IMR-90 (cell line): ENCODE measurements around the gene LTBP1. TPM values are rescaled to one million over a fixed set of nuclear protein-coding genes. Genes with fewer than 3 reads are reported as not detected.

Experiments used
- ATAC-seq: fragments of 200-7000 bp; cut with Tn5 transposase; 2 replicates; pipeline ENCODE4 v1.9.1; 2020; ENCODE audit warnings: low read depth, mild to moderate bottlenecking, moderate library complexity
- BruUV-seq: library from RNA; stranded (reverse); fragments of 400-500 nt; replicated peaks from 2 replicates; lab custom pipeline; 2021; lab: Mats Ljungman, UMichigan
- CTCF ChIA-PET: fragments of 300-600 bp; formaldehyde crosslinking; extraction: SDS; loops from one replicate; lab custom pipeline; 2021; ENCODE audit warnings: antibody characterized with exemption; lab: Yijun Ruan, JAX
- POLR2A ChIA-PET: fragments of 300-600 bp; sonication (Branson Sonifier 250); formaldehyde crosslinking; loops from one replicate; lab custom pipeline; 2022; ENCODE audit warnings: antibody characterized with exemption; ENCODE audit not compliant: unreplicated experiment; lab: Charles Lee
- DNase-seq: peaks from one replicate; pipeline ENCODE4 v3.0.0; 2013
- H2AFZ ChIP-seq: replicated peaks from 2 replicates; pipeline ENCODE3; 2013; ENCODE audit warnings: low read length, mild to moderate bottlenecking; ENCODE audit not compliant: poor library complexity
- H2AK5ac ChIP-seq: 2 replicates; pipeline ENCODE4 v1.6.1; 2013; ENCODE audit warnings: low read depth, low read length, inconsistent platforms
- H2AK9ac ChIP-seq: replicated peaks from 2 replicates; pipeline ENCODE3; 2013; ENCODE audit warnings: mild to moderate bottlenecking, low read depth, low read length, moderate library complexity; ENCODE audit not compliant: poor library complexity
- H2BK120ac ChIP-seq: 2 replicates; pipeline ENCODE4 v1.6.1; 2013; ENCODE audit warnings: low read depth, low read length, inconsistent platforms
- H2BK15ac ChIP-seq: 3 replicates; pipeline ENCODE4 v1.6.1; 2013; ENCODE audit warnings: low read depth, low read length, inconsistent platforms
- H2BK20ac ChIP-seq: 2 replicates; pipeline ENCODE4 v1.6.1; 2013; ENCODE audit warnings: low read depth, mild to moderate bottlenecking, inconsistent platforms, low read length, moderate library complexity
- H2BK5ac ChIP-seq: 2 replicates; pipeline ENCODE4 v1.6.1; 2013; ENCODE audit warnings: mild to moderate bottlenecking, low read depth, low read length, inconsistent platforms; ENCODE audit not compliant: poor library complexity, severe bottlenecking
- H3K14ac ChIP-seq: replicated peaks from 2 replicates; pipeline ENCODE4 v1.6.1; 2013; ENCODE audit warnings: low read depth, low read length, inconsistent platforms
- H3K18ac ChIP-seq: 2 replicates; pipeline ENCODE4 v1.6.1; 2013; ENCODE audit warnings: low read depth, low read length, control low read depth
- H3K23ac ChIP-seq: 2 replicates; pipeline ENCODE4 v1.6.1; 2013; ENCODE audit warnings: low read depth, low read length, inconsistent platforms
- H3K27ac ChIP-seq: 2 replicates; pipeline ENCODE4 v1.5.1; 2013; ENCODE audit warnings: mild to moderate bottlenecking, control low read depth, low read length; ENCODE audit not compliant: insufficient read depth
- H3K27me3 ChIP-seq: 2 replicates; pipeline ENCODE4 v1.6.1; 2013; ENCODE audit warnings: low read length; ENCODE audit not compliant: control insufficient read depth, insufficient read depth
- H3K36me3 ChIP-seq: 2 replicates; pipeline ENCODE4 v1.6.1; 2013; ENCODE audit warnings: low read length, mixed read lengths; ENCODE audit not compliant: control insufficient read depth, insufficient read depth
- H3K4ac ChIP-seq: 2 replicates; pipeline ENCODE4 v1.6.1; 2013; ENCODE audit warnings: low read depth, low read length, inconsistent platforms
- H3K4me1 ChIP-seq: 2 replicates; pipeline ENCODE4 v1.6.1; 2013; ENCODE audit warnings: low read length, mixed read lengths; ENCODE audit not compliant: control insufficient read depth, insufficient read depth
- H3K4me2 ChIP-seq: 2 replicates; pipeline ENCODE4 v1.6.1; 2013; ENCODE audit warnings: low read depth, mild to moderate bottlenecking, control low read depth, low read length, moderate library complexity
- H3K4me3 ChIP-seq: 2 replicates; pipeline ENCODE4 v1.5.1; 2013; ENCODE audit warnings: low read depth, mild to moderate bottlenecking, control low read depth, low read length, moderate library complexity; ENCODE audit not compliant: insufficient read depth
- H3K56ac ChIP-seq: 2 replicates; pipeline ENCODE4 v1.6.1; 2013; ENCODE audit warnings: low read length, inconsistent platforms; ENCODE audit not compliant: insufficient read depth; ENCODE audit errors: extremely low read depth
- H3K79me1 ChIP-seq, 2 experiments: 2 replicates each; pipeline ENCODE4 v1.6.1; 2013; ENCODE audit warnings: low read length in 2 of 2, inconsistent platforms in 1 of 2, low read depth in 1 of 2
- H3K9ac ChIP-seq: 2 replicates; pipeline ENCODE4 v1.6.1; 2013; ENCODE audit warnings: low read depth, low read length, control low read depth
- H3K9me1 ChIP-seq: 2 replicates; pipeline ENCODE4 v1.6.1; 2013; ENCODE audit warnings: low read length, inconsistent platforms; ENCODE audit not compliant: insufficient read depth
- H3K9me3 ChIP-seq: 2 replicates; pipeline ENCODE4 v1.6.1; 2013; ENCODE audit warnings: low read length; ENCODE audit not compliant: control insufficient read depth, insufficient read depth
- H4K20me1 ChIP-seq: 2 replicates; pipeline ENCODE4 v1.6.1; 2013; ENCODE audit warnings: low read length, inconsistent platforms; ENCODE audit not compliant: insufficient read depth
- H4K5ac ChIP-seq: 2 replicates; pipeline ENCODE4 v1.6.1; 2013; ENCODE audit warnings: mild to moderate bottlenecking, low read depth, low read length, control low read depth
- H4K8ac ChIP-seq, 2 experiments: 2 replicates each; pipeline ENCODE4 v1.6.1; 2013; ENCODE audit warnings: low read depth in 2 of 2, low read length in 2 of 2, control low read depth in 1 of 2, inconsistent platforms in 1 of 2
- H4K91ac ChIP-seq: 2 replicates; pipeline ENCODE4 v1.6.1; 2013; ENCODE audit warnings: low read depth, low read length, inconsistent platforms; ENCODE audit not compliant: insufficient read depth
- BHLHE40 ChIP-seq: fragments of 150-350 bp; IDR thresholded peaks from 2 replicates; pipeline ENCODE4 v1.6.1; 2016; ENCODE audit warnings: mild to moderate bottlenecking, low read depth, low read length
- CHD1 ChIP-seq: IDR thresholded peaks from 2 replicates; pipeline ENCODE4 v1.6.1; 2012; ENCODE audit warnings: low read depth, low read length, improper control_type of control experiment
- CTCF ChIP-seq: conservative IDR thresholded peaks from 2 replicates; pipeline ENCODE4 v1.5.1; 2012; ENCODE audit warnings: mild to moderate bottlenecking, low read depth, low read length, improper control_type of control experiment
- ELK1 ChIP-seq: fragments of 150-350 bp; IDR thresholded peaks from 2 replicates; pipeline ENCODE4 v1.6.1; 2016; ENCODE audit warnings: low read depth, mild to moderate bottlenecking, low read length, moderate library complexity, borderline replicate concordance
- FOS ChIP-seq: fragments of 150-350 bp; IDR thresholded peaks from 2 replicates; pipeline ENCODE4 v1.6.1; 2016; ENCODE audit warnings: low read depth, low read length
- MAZ ChIP-seq: IDR thresholded peaks from 2 replicates; pipeline ENCODE4 v1.6.1; 2012; ENCODE audit warnings: low read depth, mild to moderate bottlenecking, low read length, improper control_type of control experiment, moderate library complexity, borderline replicate concordance
- MXI1 ChIP-seq: IDR thresholded peaks from 2 replicates; pipeline ENCODE4 v1.6.1; 2012; ENCODE audit warnings: low read depth, mild to moderate bottlenecking, low read length, moderate library complexity, borderline replicate concordance
- POLR2A ChIP-seq: IDR thresholded peaks from 2 replicates; pipeline ENCODE4 v1.6.1; 2012; ENCODE audit warnings: mild to moderate bottlenecking, low read depth, low read length
- RAD21 ChIP-seq: IDR thresholded peaks from 2 replicates; pipeline ENCODE4 v1.6.1; 2012; ENCODE audit warnings: low read length, improper control_type of control experiment
- RCOR1 ChIP-seq: IDR thresholded peaks from 2 replicates; pipeline ENCODE4 v1.6.1; 2012; ENCODE audit warnings: mild to moderate bottlenecking, low read length, improper control_type of control experiment; ENCODE audit not compliant: insufficient replicate concordance
- RFX5 ChIP-seq: IDR thresholded peaks from 2 replicates; pipeline ENCODE4 v1.8.0; 2012; ENCODE audit warnings: low read depth, mild to moderate bottlenecking, low read length, moderate library complexity
- USF2 ChIP-seq: fragments of 150-350 bp; IDR thresholded peaks from 2 replicates; pipeline ENCODE4 v1.6.1; 2017; ENCODE audit warnings: mild to moderate bottlenecking, antibody characterized with exemption, low read length, low read depth
- WGBS, 2 experiments: methylation state at CpG; one replicate each; pipeline versions ENCODE4 v1.1.5 to v1.1.7; 2013; ENCODE audit warnings: missing lambda C conversion rate in 2 of 2; ENCODE audit not compliant: insufficient read length in 1 of 2; ENCODE audit errors: extremely low coverage in 2 of 2; 5-methylcytosine and 5-hydroxymethylcytosine counted together
- dilution Hi-C: fragments of 300-500 bp; cut with HindIII; formaldehyde crosslinking; loops from one replicate; pipeline ENCODE4 v1.14.3; 2018; ENCODE audit warnings: low sequenced_read_pairs; ENCODE audit not compliant: unreplicated experiment
- in situ Hi-C: fragments of 300-500 bp; cut with MboI; formaldehyde crosslinking; loops from 3 replicates; pipeline ENCODE4 v1.14.3; 2019; ENCODE audit warnings: low sequenced_read_pairs, inconsistent platforms, mixed read lengths
- intact Hi-C: fragments of 100-400 bp; cut with micrococcal nuclease; formaldehyde crosslinking; loops from 2 replicates; pipeline ENCODE4 v1.10.0; 2022
- polyA plus RNA-seq, 3 experiments: library from polyadenylated mRNA; depleted of rRNA; stranded (reverse); fragments of >200 nt; gene quantifications; 2 replicates each; pipeline ENCODE4 v1.2.3, GENCODE V29; 2012; ENCODE audit warnings: low replicate concordance in 1 of 3
- total RNA-seq: library from RNA; depleted of rRNA; stranded (reverse); fragments of >200 nt; gene quantifications from 2 replicates; pipeline ENCODE4 v1.2.3, GENCODE V29; 2012

Gene LTBP1
- total and polyA plus RNA-seq, 2 of the 4 experiments (the other 2 are of a cell fraction) = 235 to 326 TPM

- Histone ChIP-seq H2BK20ac (peak overlapping the region; percentile 71), H3K9ac (peak overlapping the region; percentile 32), H3K79me1 (peaks cover 44 to 61% of the 10 kb centered on the region in 2 experiments), H3K9me3 (no peaks in the 10 kb centered on the region), H3K4me3 (no peak overlapping the region), H3K4ac (peak overlapping the region; percentile 71), H4K20me1 (no peaks in the 10 kb centered on the region), H3K27ac (peak overlapping the region; percentile 99), H3K36me3 (peaks cover 28% of the 10 kb centered on the region), H2BK15ac (peak overlapping the region; percentile 90; the same call in 2 of the 3 replicates), H2AK9ac (no peak overlapping the region), H3K9me1 (peaks cover 13% of the 10 kb centered on the region), H2BK120ac (peak overlapping the region; percentile 77; the same call in 1 of the 2 replicates), H3K14ac (peak overlapping the region; percentile 55), H4K8ac (peak overlapping the region; percentile 60 to 87), H3K23ac (peak overlapping the region; percentile 87), H3K56ac (peak overlapping the region; percentile 16; the same call in 1 of the 2 replicates), H2AK5ac (peak overlapping the region; percentile 81), H2AFZ (no peak overlapping the region), H3K4me1 (peaks cover 19% of the 10 kb centered on the region), H3K4me2 (no peak overlapping the region; the same call in 1 of the 2 replicates), H3K27me3 (no peaks in the 10 kb centered on the region), H2BK5ac (peak overlapping the region; percentile 53), H4K91ac (peak overlapping the region; percentile 79), H4K5ac (peak overlapping the region; percentile 95), H3K18ac (peak overlapping the region; percentile 63)
- in situ Hi-C loops (no loop called here), dilution Hi-C loops (no loop called here), intact Hi-C loops (no loop called here)
- no TSS peak for BruUV-seq
- ATAC-seq (no peak), DNase-seq (no peak)
- no peak for TF ChIP-seq CTCF
- TF ChIP-seq RCOR1 = no peak
- TF ChIP-seq MAZ = no peak
- TF ChIP-seq USF2 = no peak
- TF ChIP-seq POLR2A = no peak
- no peak for TF ChIP-seq MXI1
- TF ChIP-seq RFX5 = no peak
- TF ChIP-seq FOS = no peak
- no peak for TF ChIP-seq RAD21
- TF ChIP-seq ELK1 = no peak
- TF ChIP-seq BHLHE40 = no peak
- no peak for TF ChIP-seq CHD1
- no CpG with 5 or more reads among the region's 3 CpGs for WGBS, 2 experiments
- CTCF ChIA-PET = no interaction called here
- POLR2A ChIA-PET = no interaction called here
Observed at GRCh38 chr2:33220533-33220932, 273.8 kb downstream of the LTBP1 start.
